A673 (cell line): ENCODE data around the gene FAM131B. TPM values are rescaled to one million over a fixed set of nuclear protein-coding genes. Genes with fewer than 3 reads are reported as not detected.

Experiments
- BruUV-seq: library from RNA; stranded (reverse); fragments of 400-500 nt; replicated peaks from 2 replicates; lab custom pipeline; 2021; lab: Mats Ljungman, UMichigan
- CTCF ChIA-PET: fragments of 300-600 bp; sonication (Branson Sonifier 250); formaldehyde crosslinking; loops from one replicate; lab custom pipeline; 2022; ENCODE audit warnings: antibody characterized with exemption; lab: Charles Lee
- POLR2A ChIA-PET: fragments of 300-600 bp; sonication (Branson Sonifier 250); formaldehyde crosslinking; loops from one replicate; lab custom pipeline; 2022; ENCODE audit warnings: antibody characterized with exemption; ENCODE audit not compliant: low non-redundant PET; lab: Charles Lee
- DNase-seq: peaks from one replicate; pipeline ENCODE4 v3.0.0-alpha.2; 2015; ENCODE audit warnings: low spot score
- H3K27ac ChIP-seq: fragments of 200-600 bp; sonication (generic); 2 replicates; pipeline ENCODE4 v1.5.1; 2016; ENCODE audit warnings: mixed run types, low read depth, mild to moderate bottlenecking, mixed read lengths, antibody characterized with exemption, low read length; ENCODE audit not compliant: poor library complexity, severe bottlenecking
- H3K27me3 ChIP-seq: fragments of 200-600 bp; sonication (generic); replicated peaks from 2 replicates; pipeline ENCODE4 v1.6.1; 2017; ENCODE audit warnings: mixed run types, low read depth, mild to moderate bottlenecking, mixed read lengths, antibody characterized with exemption, low read length; ENCODE audit not compliant: insufficient read depth, poor library complexity
- H3K36me3 ChIP-seq: fragments of 200-600 bp; sonication (generic); 2 replicates; pipeline ENCODE4 v1.6.1; 2016; ENCODE audit warnings: mixed run types, mild to moderate bottlenecking, mixed read lengths, antibody characterized with exemption, low read length; ENCODE audit not compliant: insufficient read depth, poor library complexity, severe bottlenecking
- H3K4me1 ChIP-seq: fragments of 200-600 bp; sonication (generic); 2 replicates; pipeline ENCODE4 v1.6.1; 2017; ENCODE audit warnings: mixed run types, mild to moderate bottlenecking, mixed read lengths, antibody characterized with exemption, low read length; ENCODE audit not compliant: insufficient read depth, poor library complexity, severe bottlenecking
- H3K4me3 ChIP-seq: fragments of 200-600 bp; sonication (generic); 2 replicates; pipeline ENCODE4 v1.5.1; 2016; ENCODE audit warnings: low read depth, mixed run types, mild to moderate bottlenecking, mixed read lengths, low read length; ENCODE audit not compliant: poor library complexity, severe bottlenecking
- H3K9me3 ChIP-seq: fragments of 200-600 bp; sonication (generic); 2 replicates; pipeline ENCODE4 v1.6.1; 2016; ENCODE audit warnings: mixed run types, low read depth, mild to moderate bottlenecking, mixed read lengths, antibody characterized with exemption, low read length; ENCODE audit not compliant: poor library complexity, severe bottlenecking
- CTCF ChIP-seq: fragments of 300-800, 200-600 bp; sonication (generic); conservative IDR thresholded peaks from 2 replicates; pipeline ENCODE4 v1.5.1; 2017; ENCODE audit warnings: low read depth, mild to moderate bottlenecking, antibody characterized with exemption, low read length, moderate library complexity, mixed read lengths
- EZH2 ChIP-seq: fragments of 200-600 bp; sonication (generic); IDR thresholded peaks from 2 replicates; pipeline ENCODE4 v1.6.1; 2017; ENCODE audit warnings: borderline replicate concordance, low read depth, mild to moderate bottlenecking, mixed read lengths, antibody characterized with exemption, low read length; ENCODE audit not compliant: poor library complexity, severe bottlenecking
- intact Hi-C: fragments of 100-400 bp; cut with micrococcal nuclease; formaldehyde crosslinking; loops from one replicate; pipeline ENCODE4 v1.10.0; 2022; ENCODE audit not compliant: unreplicated experiment
- total RNA-seq: library from RNA; stranded (reverse); gene quantifications from 2 replicates; pipeline ENCODE4 v1.2.3, GENCODE V29; 2021

Gene FAM131B
- total RNA-seq, 1 experiment from 2014 or later = 1.9 TPM

DNA sequence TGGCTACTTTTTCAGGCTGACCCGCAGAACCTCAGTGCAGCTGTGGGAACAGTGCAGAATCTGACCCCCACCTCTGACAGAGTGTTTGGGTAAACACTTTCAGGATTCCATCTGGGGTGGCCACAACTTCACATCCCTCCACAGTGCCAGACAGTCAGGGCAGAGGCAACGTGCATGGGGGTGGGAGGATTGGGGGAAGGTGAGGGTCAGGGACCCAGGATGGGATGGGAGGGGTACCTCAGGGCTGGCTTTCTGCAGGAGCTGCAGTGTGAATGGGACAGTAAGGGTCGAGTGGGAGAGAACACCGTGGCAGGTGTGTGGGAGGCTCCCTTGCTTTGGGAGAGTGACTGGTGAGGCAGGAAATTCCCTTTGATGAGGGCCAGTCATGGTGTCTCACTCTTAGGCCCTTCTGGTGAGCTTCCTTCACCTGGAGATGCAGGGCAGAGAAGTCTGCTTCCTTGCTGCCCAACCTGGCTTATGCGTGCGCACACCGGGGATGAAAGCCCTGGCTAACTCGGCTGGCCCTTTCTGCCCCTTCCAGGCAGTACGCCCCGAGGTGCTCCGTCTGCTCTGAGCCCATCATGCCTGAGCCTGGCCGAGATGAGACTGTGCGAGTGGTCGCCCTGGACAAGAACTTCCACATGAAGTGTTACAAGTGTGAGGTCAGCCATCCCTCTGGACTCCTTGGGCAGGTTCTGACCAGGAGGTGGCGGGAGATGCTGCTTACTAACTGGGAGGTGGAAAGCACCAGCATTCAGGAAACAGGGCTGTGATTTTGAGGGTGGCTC, 27.0 kb upstream of the FAM131B start:
- intact Hi-C loops = no loop called here
- DNase-seq = no peak
- no peaks in the 10 kb centered on the region for H3K9me3 ChIP-seq
- peaks cover 24% of the 10 kb centered on the region for H3K36me3 ChIP-seq
- ChIA-PET CTCF (no interaction called here), POLR2A (no interaction called here)
- H3K4me3 ChIP-seq = no peak overlapping the region
- no peaks in the 10 kb centered on the region for H3K4me1 ChIP-seq
- no peaks in the 10 kb centered on the region for H3K27me3 ChIP-seq
- no peak overlapping the region for H3K27ac ChIP-seq
- BruUV-seq = no TSS peak
- TF ChIP-seq CTCF = no peak
- TF ChIP-seq EZH2 = no peak

GRCh38 chr7:143388491-143389101, 26.1 kb upstream of the FAM131B start:
- no peaks in the 10 kb centered on the region for H3K27me3 ChIP-seq
- H3K9me3 ChIP-seq = no peaks in the 10 kb centered on the region
- no peak for TF ChIP-seq EZH2
- TF ChIP-seq CTCF = no peak
- H3K4me1 ChIP-seq = peaks cover 3% of the 10 kb centered on the region
- H3K4me3 ChIP-seq = no peak overlapping the region
- intact Hi-C loops = no loop called here
- no TSS peak for BruUV-seq
- ChIA-PET POLR2A (no interaction called here), CTCF (no interaction called here)
- H3K27ac ChIP-seq = no peak overlapping the region
- H3K36me3 ChIP-seq = peaks cover 24% of the 10 kb centered on the region
- no peak for DNase-seq

DNA sequence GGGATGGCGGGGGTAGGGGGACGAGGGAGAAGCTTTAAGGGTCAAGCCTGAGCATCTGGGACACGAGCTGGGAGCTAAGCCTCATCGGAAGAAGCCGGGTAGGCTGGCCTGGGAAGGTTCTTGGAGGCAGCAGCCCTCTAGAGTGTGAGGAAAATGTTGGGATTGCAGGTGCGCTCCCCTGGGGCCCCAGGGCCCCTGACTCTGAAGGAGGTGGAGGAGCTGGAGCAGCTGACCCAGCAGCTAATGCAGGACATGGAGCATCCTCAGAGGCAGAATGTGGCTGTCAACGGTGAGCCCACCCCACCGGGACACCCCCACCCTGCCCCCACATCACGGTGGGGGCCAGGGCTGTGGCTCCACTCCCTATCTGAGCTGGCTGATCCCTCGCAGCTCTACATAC, 25.5 kb upstream of the FAM131B start:
- no TSS peak for BruUV-seq
- CTCF ChIA-PET = no interaction called here

More for the DNA sequence above, 25.5 kb upstream of the FAM131B start:
- intact Hi-C loops = no loop called here
- Histone ChIP-seq H3K27ac (no peak overlapping the region), H3K36me3 (peaks cover 24% of the 10 kb centered on the region), H3K4me1 (peaks cover 6% of the 10 kb centered on the region), H3K4me3 (no peak overlapping the region), H3K27me3 (no peaks in the 10 kb centered on the region), H3K9me3 (no peaks in the 10 kb centered on the region)
- POLR2A ChIA-PET = no interaction called here
- no peak for TF ChIP-seq EZH2
- TF ChIP-seq CTCF = no peak
- DNase-seq = no peak
